Fibroblast of upper back skin (primary cell): ENCODE data around the gene P2RY6.

Experiments
- DNase-seq: peaks from one replicate; pipeline ENCODE4 v3.0.0-alpha.2; 2013

Gene P2RY6

DNA sequence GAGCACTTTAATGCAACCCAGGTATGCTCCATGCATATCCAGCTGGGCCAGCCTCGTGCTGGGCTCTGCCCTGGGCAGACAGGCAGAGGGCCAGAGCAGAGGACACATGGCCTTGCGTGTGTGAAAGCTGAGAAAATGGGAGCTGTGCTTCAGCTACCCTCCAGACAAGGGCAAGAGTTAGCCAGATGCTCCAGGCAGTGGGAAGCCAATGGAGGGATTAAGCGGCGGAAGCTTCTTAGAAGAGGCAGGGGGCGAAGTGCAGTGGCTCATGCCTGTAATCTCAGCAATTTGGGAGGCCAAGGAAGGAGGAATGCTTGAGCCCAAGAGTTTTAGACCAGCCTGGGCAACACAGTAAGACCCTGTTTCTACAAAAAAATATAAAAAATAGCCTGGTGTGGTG is 26.1 kb downstream of the P2RY6 start:
- DNase-seq = no peak

DNA sequence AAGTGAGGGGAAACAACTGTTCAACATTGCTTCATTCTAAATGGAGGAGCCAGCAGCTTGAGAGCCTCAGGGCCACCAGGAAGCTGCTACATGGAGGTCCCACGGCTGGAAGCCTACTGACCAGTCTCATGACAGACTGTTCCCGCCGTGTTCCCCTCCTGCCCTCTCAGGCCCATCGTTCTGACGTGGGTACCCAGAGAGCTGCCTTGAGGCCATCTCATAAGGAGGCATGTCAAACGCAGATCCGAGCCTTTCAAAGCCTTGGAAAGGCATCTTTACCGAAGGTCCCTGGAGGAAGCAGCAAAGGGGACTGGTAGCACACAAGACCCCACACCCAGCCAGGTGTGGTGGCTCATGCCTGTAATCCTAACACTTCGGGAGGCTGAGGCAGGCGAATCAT is 27.6 kb downstream of the P2RY6 start:
- DNase-seq = no peak

DNA sequence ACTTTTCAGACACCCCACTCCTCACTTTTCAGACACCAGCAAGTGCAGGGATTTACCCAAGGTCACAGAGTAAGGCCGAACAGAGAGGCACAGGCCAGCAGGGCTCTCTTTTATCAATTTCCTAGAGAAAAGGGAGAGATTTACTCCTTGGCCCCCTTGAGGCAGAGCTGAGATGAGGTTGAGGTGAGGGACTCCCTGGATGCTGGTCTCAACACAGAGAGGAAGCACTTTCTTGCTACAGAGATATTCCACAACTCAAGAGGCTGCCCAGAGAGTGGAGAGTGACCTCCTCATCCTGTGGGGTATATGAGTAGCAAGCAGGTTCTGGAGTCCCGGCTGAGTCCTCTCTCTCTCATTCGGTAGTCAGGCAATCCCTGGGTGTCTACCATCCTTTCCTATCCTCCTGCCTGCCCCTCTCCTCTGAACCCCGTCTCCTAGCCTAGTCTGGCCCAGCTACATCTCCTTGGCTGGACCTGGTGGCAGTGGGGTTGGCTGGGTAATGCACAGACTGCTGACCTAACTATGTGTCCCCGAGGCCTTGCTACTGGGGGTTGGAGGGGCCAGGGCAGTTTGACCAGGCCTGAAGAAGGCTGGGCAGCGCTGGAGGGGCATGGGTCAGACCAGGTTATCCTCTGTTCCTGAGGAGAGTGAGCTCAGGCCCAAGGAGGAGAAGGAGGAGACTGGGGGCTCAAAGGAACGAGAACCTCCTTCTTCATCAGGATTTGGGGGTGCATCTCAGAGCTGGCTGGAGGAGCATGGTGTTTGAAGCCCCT is 34.1 kb downstream of the P2RY6 start:
- DNase-seq = no peak

DNA sequence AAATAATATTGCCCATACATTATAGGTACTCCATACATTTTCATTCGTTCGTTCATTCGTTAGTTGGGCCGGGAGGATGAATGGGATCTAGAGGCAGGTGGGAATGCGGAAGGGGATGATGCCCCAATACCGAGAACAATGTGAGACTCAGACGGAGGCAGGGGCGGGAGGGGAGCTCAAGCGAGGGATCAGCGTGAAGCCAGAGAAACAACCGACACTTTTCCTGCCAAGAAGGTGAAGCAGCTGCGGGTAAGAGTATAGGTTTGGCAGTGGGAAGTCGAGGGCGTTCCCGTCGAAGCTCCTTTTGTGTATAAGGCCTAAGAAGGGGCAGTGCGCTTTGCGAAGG is 34.8 kb downstream of the P2RY6 start:
- DNase-seq = no peak

DNA sequence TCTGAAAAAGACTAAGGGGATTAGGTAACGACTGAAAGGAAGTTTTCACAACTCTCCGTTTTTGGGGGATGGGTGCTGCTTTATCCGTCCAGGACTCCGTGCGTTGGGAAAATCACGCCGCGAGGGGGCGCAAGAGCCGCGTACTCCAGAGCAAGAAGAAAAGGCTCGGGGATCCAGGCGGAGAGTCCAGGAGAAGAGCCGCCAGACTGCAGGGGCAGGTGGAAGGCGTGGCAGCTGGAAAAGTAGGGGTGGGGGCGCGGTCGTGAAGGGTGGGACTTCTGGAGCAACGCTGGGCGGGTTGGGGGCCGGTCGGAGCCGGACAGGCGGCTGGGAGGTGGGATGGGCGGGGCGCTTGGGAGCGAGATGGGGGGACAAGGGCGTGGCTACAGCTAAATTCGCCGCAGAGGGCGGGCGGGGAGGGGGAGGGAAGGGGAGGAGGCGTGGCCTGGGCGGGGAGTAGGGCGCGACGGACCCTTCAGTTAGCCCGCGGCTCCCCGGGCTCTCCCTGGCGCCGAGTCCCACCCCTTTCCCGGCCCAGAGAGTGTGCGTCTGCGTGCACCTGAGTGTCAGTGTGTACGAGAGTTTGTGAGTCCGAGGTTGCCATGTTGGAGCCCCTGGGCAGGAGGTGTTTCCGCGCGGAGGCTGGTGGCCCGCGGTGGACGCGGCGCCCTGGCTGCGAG is 35.3 kb downstream of the P2RY6 start:
- peak; percentile 99 for DNase-seq

DNA sequence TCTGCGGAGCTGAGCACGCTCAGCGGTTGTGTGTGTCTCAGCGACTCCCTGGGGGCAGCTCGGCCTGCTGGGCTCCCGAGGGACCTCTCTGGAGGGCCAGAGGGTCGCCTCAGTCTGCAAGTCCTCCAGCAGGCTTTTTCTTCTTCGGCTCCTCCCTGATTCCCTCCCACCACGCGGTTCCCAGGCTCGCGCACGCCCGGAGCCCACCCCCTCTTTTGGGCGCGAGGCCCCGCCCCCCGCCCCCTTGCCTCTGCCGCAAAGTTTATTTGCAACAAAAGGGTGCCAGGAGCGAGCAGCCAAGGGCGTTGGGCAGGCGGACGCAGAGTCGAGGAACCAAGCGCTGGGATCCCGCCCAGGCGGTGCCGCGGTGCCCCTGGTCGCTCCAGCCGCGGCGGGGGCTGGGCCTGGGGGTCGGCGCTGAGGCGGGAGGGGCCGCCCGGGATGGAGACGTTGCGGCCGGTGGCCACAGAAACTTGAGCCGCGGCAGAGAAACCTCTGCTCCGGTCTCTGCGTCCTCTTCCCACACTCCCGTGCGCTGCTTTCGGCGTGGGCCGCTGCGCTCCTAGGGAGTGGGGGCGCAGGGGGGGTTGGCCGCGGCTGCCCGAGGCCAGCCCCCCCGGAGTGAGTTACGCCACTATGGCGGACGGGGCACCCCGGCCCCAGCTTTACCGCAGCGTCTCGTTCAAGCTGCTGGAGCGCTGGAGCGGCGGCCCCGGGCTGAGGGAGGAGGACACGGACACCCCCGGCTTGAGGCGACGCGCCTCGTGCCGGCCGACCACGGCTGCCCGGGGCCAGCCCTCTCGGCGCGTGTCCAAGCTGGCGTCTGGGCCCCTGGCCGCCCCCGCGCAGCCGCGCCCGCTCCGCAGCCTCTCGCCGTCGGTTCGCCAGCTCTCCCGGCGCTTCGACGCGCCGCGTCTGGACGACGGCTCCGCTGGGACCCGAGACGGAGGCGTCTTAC is 36.1 kb downstream of the P2RY6 start, which contains the start of gene ARHGEF17:
Gene ARHGEF17, plus strand, starts transcription at position 274 of the 958 bp plus-strand sequence. Its CDS starts 363 bp downstream, at position 637.
- peak; percentile 83 for DNase-seq

DNA sequence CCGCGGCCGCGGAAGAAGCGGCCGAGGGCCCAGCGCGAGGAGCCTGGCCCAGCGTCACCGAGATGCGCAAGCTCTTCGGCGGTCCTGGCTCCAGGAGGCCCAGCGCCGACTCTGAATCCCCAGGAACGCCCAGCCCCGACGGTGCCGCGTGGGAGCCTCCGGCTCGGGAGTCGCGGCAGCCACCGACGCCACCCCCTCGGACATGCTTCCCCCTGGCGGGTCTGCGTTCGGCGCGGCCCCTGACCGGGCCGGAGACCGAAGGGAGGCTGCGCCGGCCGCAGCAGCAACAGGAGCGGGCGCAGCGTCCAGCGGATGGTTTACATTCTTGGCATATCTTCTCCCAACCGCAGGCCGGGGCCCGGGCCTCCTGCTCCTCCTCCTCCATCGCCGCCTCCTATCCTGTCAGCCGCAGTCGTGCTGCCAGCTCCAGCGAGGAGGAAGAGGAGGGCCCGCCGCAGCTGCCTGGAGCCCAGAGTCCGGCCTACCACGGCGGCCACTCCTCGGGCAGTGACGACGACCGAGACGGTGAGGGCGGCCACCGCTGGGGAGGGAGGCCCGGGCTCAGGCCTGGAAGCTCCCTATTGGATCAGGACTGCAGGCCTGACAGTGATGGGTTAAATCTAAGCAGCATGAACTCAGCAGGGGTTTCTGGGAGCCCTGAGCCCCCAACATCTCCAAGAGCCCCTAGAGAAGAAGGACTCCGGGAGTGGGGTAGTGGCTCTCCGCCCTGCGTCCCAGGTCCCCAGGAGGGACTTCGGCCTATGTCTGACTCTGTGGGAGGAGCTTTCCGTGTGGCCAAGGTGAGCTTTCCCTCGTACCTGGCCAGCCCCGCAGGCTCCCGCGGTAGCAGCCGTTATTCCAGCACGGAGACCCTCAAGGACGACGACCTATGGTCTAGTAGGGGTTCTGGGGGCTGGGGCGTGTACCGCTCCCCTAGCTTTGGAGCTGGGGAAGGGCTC is 37.1 kb downstream of the P2RY6 start:
- DNase-seq = peak; percentile 98

DNA sequence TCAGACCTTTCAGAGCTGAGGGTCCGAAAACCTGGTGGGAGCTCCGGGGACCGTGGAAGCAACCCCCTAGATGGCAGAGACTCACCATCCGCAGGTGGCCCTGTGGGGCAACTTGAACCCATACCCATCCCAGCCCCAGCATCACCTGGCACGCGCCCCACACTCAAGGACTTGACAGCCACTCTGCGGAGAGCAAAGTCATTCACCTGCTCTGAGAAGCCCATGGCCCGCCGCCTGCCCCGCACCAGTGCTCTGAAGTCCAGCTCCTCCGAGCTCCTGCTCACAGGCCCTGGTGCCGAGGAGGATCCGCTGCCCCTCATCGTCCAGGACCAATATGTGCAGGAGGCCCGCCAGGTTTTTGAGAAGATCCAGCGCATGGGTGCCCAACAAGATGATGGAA is 37.9 kb downstream of the P2RY6 start:
- no peak for DNase-seq

DNA sequence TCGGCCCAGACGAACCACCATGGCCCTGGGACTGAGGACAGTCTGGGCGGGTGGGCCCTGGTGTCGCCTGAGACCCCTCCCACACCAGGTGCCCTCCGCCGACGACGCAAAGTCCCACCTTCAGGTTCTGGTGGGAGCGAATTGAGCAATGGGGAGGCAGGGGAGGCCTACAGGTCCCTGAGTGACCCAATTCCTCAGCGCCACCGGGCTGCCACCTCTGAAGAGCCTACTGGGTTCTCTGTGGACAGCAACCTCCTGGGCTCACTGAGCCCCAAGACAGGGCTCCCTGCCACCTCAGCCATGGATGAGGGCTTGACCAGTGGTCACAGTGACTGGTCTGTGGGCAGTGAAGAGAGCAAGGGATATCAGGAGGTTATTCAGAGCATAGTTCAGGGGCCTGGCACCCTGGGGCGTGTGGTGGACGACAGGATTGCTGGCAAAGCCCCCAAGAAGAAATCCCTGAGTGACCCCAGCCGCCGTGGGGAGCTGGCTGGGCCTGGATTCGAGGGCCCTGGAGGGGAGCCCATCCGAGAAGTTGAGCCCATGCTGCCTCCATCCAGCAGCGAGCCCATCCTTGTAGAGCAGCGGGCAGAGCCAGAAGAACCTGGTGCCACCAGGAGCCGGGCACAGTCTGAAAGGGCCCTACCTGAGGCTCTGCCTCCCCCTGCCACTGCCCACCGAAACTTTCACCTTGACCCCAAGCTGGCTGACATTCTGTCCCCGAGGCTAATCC is 38.7 kb downstream of the P2RY6 start:
- no peak for DNase-seq

DNA sequence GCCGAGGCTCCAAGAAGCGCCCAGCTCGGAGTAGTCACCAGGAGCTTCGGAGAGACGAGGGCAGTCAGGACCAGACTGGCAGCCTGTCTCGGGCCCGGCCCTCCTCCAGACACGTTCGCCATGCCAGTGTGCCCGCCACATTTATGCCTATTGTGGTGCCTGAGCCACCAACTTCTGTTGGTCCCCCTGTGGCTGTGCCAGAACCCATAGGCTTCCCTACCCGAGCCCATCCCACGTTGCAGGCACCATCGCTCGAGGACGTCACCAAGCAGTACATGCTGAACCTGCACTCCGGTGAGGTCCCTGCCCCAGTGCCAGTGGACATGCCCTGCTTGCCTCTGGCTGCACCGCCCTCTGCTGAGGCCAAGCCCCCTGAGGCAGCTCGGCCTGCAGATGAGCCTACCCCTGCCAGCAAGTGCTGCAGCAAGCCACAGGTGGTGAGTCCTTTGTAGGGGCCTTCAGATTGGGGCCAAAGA is 39.3 kb downstream of the P2RY6 start:
- DNase-seq = no peak

DNA sequence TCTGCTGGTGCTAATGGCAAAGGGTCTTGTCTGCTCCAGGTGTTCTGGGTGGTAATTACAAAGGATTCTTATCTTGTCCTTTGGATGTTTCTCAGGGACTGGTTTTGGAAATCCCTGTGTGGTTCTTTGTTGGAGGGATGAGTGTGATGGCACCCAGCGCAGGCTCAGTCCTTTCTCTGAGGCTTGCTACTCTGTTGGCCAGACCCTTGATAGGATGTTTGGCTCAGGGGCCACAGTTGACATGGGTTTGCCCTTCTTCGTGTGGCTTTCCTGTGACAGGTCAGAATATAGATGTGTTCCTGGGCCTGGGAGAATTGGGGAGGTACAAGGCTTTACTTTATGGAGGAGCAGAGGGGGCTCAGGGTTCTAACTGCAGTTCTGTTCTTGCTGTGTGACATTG is 39.9 kb downstream of the P2RY6 start:
- no peak for DNase-seq

DNA sequence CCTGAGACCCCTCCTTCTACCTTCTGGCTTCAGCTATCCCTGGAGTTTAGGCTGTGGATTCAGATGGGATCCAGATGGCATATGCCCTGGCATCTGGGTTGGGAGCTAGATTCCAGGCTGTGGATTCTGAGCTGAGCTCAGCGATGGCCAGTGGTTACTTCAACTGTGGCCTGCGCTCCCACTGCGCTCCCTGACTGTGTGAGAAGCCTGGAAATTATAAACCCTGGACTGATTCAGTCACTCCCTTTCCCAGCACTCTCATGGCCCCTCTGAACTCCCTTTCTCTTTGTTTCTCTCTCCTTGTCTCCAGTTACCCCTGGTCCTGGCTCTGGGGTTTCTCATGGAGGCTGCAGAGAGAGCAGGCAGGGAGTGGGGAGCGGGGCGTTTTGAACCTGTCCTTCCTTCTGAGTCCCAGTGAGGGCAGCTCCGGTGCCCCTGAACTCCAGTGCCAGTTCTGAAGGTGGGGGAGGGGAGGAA is 40.8 kb downstream of the P2RY6 start:
- DNase-seq = peak; percentile 48

DNA sequence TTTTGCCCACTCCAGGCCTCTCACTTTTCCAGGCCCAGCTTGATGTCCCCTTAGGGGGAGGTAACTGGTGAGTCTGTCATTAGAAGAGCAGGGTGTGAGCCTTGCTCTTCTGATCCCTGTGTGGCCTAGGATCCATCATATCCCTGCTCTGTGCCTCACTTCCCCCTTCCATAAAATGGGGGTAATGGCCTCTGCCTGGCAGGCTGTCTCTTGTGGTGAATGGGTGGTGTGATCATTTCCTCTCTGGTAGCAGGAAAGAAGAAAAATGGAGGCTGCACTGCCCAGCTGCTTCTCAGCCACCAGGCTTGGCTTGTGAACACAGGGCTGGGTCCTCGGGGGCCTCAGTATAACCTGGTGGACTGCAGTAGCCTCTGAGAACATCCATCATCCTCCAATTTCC is 41.5 kb downstream of the P2RY6 start:
- DNase-seq = no peak

DNA sequence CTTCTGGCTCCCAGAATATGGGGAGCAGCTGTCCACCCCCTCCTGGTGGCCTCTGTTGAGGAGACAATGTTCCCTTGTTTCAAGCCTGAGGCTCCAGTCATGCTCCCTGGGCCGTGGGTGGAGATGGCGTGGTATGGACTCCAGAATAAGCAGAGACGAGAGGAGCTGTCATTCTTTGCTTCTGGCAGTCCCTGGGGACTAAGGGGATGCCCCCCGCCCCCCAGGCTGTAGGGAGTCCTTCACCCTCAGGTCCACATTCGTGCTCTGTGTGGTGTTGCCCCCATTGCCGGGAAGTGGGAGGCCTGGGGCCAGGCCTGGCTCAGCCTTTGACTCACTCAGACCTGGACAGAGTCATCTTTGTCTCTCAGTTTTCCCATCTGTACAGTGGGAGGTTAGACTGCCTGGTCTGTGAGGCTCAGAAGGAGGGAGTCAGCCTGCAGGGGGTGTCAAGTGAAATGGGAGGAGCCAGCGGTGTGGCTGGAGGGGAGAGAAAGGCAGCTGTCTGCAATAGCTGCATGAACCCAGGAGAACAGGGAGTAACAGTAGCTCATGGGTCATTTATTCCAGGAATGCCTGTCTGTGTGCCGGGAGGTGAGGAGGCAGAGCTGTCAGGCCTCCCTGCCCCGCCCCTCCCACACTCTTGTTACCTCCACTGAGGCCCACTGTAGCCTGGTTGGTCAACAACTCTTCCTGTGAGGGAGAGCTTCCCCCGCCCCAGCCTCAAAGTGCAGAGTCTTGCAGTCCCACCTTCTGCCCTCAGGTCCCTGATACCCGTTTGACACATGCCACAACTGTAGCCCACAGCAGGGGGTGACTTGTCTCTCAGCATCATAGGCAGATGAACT is 42.2 kb downstream of the P2RY6 start:
- DNase-seq = peak; percentile 81

DNA sequence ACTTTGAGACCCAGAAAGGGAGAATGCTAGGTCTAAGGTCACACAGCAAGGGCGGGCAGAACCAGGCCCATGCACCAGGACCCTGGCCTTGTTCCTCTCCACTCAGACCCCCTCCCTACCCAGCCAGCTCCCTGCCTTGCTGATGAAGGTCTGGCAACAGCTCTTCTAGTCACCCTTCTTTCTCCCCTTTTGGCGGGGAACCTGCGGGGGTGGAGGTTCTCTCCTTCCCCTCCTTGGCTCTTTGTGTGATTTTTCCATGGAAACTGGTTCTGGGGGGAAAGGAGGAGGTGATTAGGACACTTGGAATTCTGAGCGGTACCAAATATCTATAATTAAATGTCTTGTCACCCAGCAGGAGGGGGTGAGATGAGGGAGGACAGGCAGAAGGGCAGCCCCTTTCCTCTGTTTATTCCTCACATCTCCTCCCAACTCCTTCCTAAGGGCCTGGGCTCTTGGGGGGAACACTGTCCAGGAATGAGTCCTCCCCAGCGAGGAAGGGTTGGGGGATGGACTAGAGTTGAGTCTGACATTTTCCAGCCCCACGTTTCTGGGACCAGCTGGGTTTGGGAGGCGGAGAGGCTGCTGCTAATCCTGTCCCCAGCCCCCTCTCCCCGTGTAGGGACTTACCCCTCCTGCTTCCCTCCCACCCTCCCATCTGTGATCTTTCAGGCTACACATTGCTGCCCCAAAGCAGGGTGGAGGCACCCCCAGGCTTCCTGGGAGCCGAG is 43.3 kb downstream of the P2RY6 start:
- peak; percentile 22 for DNase-seq

DNA sequence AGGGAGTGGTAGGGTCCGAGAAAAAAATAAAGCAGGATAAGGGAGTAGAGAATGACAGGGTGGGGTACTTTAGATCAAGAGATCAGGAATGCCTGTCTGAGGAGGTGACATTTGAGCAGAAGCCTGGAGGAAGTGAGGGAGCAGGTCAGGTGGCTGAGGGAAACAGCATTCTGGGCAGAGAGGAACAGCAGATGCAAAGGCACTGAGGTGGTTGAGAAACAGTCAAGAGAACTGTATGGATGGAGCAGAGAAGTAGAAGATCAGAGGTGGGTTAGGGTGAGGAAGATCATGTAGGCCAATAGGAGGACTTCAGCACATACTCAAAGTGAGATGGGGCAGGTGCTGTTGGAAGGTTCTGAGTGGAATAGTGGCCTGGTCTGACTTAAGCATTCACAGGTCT is 44.3 kb downstream of the P2RY6 start:
- no peak for DNase-seq

DNA sequence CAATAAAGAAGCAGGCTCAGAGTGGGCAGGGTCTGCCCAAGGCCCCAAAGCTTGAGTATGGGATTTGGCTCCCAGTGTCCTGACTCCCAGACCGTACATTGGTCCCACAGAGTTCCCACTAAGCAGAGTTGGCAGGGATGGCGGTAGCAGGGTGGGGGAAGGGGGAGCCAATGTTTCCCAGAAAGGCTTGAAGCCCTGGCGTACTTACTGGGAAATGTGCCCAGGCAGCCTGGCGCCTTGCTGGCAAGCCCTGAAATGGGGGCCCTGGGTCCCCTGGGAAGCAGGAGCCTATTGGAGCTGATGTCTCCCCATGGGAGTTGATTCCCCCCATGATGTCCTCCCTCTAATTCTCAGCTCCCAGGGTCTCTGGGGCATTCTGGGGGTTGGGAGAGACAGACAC is 45.2 kb downstream of the P2RY6 start:
- DNase-seq = no peak

DNA sequence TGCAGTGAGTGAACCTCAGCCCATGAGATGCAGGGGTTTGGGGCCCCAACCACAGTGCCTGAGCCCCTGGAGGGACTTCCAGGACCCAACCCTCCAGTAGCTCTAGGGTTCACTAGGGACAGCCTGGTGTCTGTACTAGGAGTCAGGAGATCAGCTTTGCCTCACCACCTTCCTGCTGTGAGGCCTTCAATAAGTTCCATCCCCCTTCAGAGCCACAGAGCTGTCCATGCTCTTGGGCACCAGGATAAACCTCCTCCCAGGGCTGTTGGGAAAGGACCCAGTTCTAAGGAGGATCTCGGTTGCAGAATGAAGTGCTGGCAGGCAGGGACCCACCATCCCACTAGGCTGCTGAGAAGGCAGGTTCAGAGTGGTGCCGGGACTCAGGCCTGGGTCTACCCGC is 45.7 kb downstream of the P2RY6 start:
- DNase-seq = no peak

DNA sequence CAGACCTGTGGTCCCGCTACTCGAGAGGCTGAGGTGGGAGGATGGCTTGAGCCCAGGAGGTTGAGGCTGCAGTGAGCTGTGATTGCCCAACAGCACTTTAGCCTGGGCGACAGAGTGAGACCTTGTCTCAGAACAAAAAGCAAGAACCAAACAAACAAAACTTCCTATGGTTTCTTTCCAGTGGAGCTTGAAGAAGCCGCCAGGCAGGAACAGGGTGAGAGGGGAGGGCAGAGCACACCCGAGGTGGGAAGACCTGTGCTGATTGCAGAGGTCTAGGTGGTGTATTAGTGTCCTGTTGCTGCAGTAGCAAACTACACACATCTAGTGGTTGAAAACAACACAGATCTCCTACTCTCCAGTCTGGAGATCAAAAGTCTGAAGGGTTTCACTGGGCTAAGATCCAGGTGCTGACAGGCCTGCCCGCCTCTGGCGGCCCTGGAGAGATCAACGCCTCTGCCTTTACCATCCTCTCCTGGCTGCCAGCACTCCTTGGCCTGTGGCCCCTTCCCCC is 46.4 kb downstream of the P2RY6 start:
- no peak for DNase-seq
